ENCODE results near the gene PREPL. TPM values are rescaled to one million over a fixed set of nuclear protein-coding genes. Genes with fewer than 3 reads are reported as not detected.

PREPL gene
- 14.1 and 21.6 TPM in 2 replicates for total RNA-seq

DNA sequence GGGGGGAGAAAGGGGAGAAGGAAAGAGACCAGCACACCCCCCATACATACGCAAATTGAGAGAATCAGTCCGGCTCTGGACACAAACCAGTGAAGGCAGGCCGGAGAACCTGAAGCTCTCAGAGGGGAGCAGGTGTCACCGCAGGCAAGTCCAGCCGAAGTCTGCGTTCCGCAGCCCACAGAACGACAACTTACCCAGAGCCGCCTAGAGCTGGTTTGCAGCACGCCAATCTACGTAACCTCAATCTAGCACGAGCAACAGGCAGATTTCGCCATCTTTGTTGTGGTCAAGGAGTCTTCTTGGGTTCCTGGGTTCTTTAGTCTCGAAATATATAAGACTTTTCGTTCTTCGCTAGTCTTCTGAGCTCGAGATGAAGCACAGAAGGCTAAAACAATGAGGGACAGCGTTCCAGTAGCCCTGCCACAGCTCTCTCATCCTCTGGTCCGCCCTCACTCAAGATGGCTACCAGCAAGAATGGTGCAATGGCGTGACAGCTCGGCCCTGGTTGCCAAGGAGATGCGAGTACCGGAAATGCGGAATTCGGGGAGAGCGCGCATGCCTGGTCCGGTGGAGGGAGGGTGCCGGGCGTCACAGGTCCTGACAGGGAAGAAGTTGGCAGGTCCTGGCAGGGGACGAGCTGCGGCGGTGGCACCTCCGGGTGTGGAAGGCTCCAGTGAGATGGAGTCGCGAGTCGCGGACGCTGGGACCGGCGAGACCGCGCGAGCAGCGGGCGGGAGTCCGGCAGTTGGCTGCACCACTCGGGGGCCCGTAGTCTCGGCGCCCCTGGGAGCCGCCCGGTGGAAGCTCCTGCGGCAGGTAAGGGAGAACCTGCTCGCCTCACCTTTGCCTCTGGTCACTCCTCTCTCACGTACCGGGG, at the start of gene PREPL, which contains the start of gene CAMKMT:
Gene PREPL, minus strand, starts transcription at position 165 of the 877 bp plus-strand sequence. CDS start 15,152 bp downstream, outside the sequence.
Gene CAMKMT, plus strand, starts transcription at position 618 of the 877 bp plus-strand sequence.

Other genes with a start within 250 kb of the PREPL start
- 8.4 and 10.0 TPM in 2 replicates for gene PPM1B, start 192.6 kb downstream of the PREPL start, total RNA-seq
- gene SLC3A1, start 86.0 kb downstream of the PREPL start, total RNA-seq, result not detected in 2 replicates
- 5.0 and 6.8 TPM in 2 replicates for gene CAMKMT, start 453 bp upstream of the PREPL start, total RNA-seq

All from hair follicular keratinocyte (primary cell).